ENCODE data around the gene ALDH2.

DNA sequence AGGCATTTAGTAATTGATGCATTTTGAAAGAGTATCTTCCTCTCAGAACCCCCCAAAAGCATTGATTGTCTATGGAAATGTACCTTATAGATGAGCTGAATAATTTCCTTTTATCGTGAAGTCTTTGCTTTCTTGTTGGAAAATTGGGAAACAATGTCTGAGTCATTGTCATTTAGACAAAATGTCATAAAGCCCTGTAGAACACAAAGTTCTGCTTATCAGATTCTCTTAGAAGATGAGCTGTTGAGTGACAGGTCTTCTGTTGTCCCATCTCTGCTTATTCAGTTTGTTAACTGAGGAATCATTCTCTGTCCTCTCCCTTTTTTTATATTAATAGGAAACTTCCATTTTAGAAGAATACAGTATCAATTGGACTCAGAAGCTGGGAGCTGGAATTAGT is 98.2 kb downstream of the ALDH2 start:
- TF ChIP-seq, protein P1, sequence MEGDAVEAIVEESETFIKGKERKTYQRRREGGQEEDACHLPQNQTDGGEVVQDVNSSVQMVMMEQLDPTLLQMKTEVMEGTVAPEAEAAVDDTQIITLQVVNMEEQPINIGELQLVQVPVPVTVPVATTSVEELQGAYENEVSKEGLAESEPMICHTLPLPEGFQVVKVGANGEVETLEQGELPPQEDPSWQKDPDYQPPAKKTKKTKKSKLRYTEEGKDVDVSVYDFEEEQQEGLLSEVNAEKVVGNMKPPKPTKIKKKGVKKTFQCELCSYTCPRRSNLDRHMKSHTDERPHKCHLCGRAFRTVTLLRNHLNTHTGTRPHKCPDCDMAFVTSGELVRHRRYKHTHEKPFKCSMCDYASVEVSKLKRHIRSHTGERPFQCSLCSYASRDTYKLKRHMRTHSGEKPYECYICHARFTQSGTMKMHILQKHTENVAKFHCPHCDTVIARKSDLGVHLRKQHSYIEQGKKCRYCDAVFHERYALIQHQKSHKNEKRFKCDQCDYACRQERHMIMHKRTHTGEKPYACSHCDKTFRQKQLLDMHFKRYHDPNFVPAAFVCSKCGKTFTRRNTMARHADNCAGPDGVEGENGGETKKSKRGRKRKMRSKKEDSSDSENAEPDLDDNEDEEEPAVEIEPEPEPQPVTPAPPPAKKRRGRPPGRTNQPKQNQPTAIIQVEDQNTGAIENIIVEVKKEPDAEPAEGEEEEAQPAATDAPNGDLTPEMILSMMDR (IDR thresholded peaks at IDR 0.05) = no peak
- TF ChIP-seq POLR2A (IDR thresholded peaks at IDR 0.05) = no peak
